SH-SY5Y (cell line): Measurements from ENCODE around the gene FCER2.

ENCODE experiments used
- GATA2 ChIP-seq: IDR thresholded peaks from 2 replicates; pipeline ENCODE4 v1.6.1; 2011; ENCODE audit warnings: mild to moderate bottlenecking, low read depth, low read length
- GATA3 ChIP-seq: IDR thresholded peaks from 2 replicates; pipeline ENCODE4 v1.6.1; 2011; ENCODE audit warnings: low read depth, mild to moderate bottlenecking, low read length, moderate library complexity

- TF ChIP-seq GATA3 (no peak), GATA2 (no peak)
These were observed 36.9 kb downstream of the FCER2 start for GRCh38 chr19:7665076-7665475.
